ENCODE results near the gene ATP10B. TPM values are rescaled to one million over a fixed set of nuclear protein-coding genes. Genes with fewer than 3 reads are reported as not detected.

The ATP10B gene
- total RNA-seq, 1 donor = not detected

- no peak for TF ChIP-seq CTCF (IDR thresholded peaks at IDR 0.05; ENCODE audit: extremely low read depth, low read depth, low read length)
- Histone ChIP-seq H3K4me2 (ENCODE audit: insufficient read depth, low read length) (no peak overlapping the region), H3K4me1 (ENCODE audit: insufficient read depth, low read length) (no peaks in the 10 kb centered on the region)
These were observed 7.8 kb downstream of the ATP10B start for GRCh38 chr5:160844177-160844576.

GRCh38 chr5:160843240-160843639 lies 8.8 kb downstream of the ATP10B start:
- no peak overlapping the region for H2AFZ ChIP-seq (ENCODE audit: low read length)
- H3K79me2 ChIP-seq (ENCODE audit: insufficient read depth, low read length) = no peaks in the 10 kb centered on the region
- no peak overlapping the region for H3K4me2 ChIP-seq (ENCODE audit: insufficient read depth, low read length)
- no peak for TF ChIP-seq CTCF (IDR thresholded peaks at IDR 0.05; ENCODE audit: extremely low read depth, low read depth, low read length)
- H3K9me3 ChIP-seq (ENCODE audit: low read depth, low read length) = no peaks in the 10 kb centered on the region
- H4K20me1 ChIP-seq (ENCODE audit: insufficient read depth, low read length) = no peaks in the 10 kb centered on the region
- DNase-seq (ENCODE audit: insufficient read length, low spot score, missing footprints) = no peak
- H3K36me3 ChIP-seq (ENCODE audit: insufficient read depth, low read length) = no peaks in the 10 kb centered on the region
- H3K4me1 ChIP-seq (ENCODE audit: insufficient read depth, low read length) = no peaks in the 10 kb centered on the region
- no peak overlapping the region for H3K27ac ChIP-seq (ENCODE audit: low read depth, low read length)
- H3K27me3 ChIP-seq (ENCODE audit: insufficient read depth, low read length) = no peaks in the 10 kb centered on the region
- no peak overlapping the region for H3K4me3 ChIP-seq (ENCODE audit: insufficient read depth, low read length)

More at GRCh38 chr5:160844177-160844576, 7.8 kb downstream of the ATP10B start:
- no peak overlapping the region for H2AFZ ChIP-seq (ENCODE audit: low read length)
- H3K36me3 ChIP-seq (ENCODE audit: insufficient read depth, low read length) = no peaks in the 10 kb centered on the region
- H3K27me3 ChIP-seq (ENCODE audit: insufficient read depth, low read length) = no peaks in the 10 kb centered on the region
- H4K20me1 ChIP-seq (ENCODE audit: insufficient read depth, low read length) = no peaks in the 10 kb centered on the region
- H3K79me2 ChIP-seq (ENCODE audit: insufficient read depth, low read length) = no peaks in the 10 kb centered on the region
- no peak overlapping the region for H3K4me3 ChIP-seq (ENCODE audit: insufficient read depth, low read length)
- H3K27ac ChIP-seq (ENCODE audit: low read depth, low read length) = no peak overlapping the region
- H3K9me3 ChIP-seq (ENCODE audit: low read depth, low read length) = no peaks in the 10 kb centered on the region
- no peak for DNase-seq (ENCODE audit: insufficient read length, low spot score, missing footprints)

GRCh38 chr5:160837749-160838593 lies 14.0 kb downstream of the ATP10B start:
- H3K36me3 ChIP-seq (ENCODE audit: insufficient read depth, low read length) = no peaks in the 10 kb centered on the region
- no peak overlapping the region for H2AFZ ChIP-seq (ENCODE audit: low read length)
- no peaks in the 10 kb centered on the region for H3K79me2 ChIP-seq (ENCODE audit: insufficient read depth, low read length)
- no peak overlapping the region for H3K4me3 ChIP-seq (ENCODE audit: insufficient read depth, low read length)
- no peaks in the 10 kb centered on the region for H3K27me3 ChIP-seq (ENCODE audit: insufficient read depth, low read length)
- no peaks in the 10 kb centered on the region for H3K9me3 ChIP-seq (ENCODE audit: low read depth, low read length)
- H3K4me1 ChIP-seq (ENCODE audit: insufficient read depth, low read length) = no peaks in the 10 kb centered on the region
- no peak for TF ChIP-seq CTCF (IDR thresholded peaks at IDR 0.05; ENCODE audit: extremely low read depth, low read depth, low read length)
- H3K27ac ChIP-seq (ENCODE audit: low read depth, low read length) = no peak overlapping the region
- DNase-seq (ENCODE audit: insufficient read length, low spot score, missing footprints) = no peak
- H4K20me1 ChIP-seq (ENCODE audit: insufficient read depth, low read length) = no peaks in the 10 kb centered on the region
- no peak overlapping the region for H3K4me2 ChIP-seq (ENCODE audit: insufficient read depth, low read length)

GRCh38 chr5:160837211-160837610 lies 14.8 kb downstream of the ATP10B start:
- no peak for TF ChIP-seq CTCF (IDR thresholded peaks at IDR 0.05; ENCODE audit: extremely low read depth, low read depth, low read length)
- H3K27ac ChIP-seq (ENCODE audit: low read depth, low read length) = no peak overlapping the region
- no peaks in the 10 kb centered on the region for H3K9me3 ChIP-seq (ENCODE audit: low read depth, low read length)
- H4K20me1 ChIP-seq (ENCODE audit: insufficient read depth, low read length) = no peaks in the 10 kb centered on the region
- DNase-seq (ENCODE audit: insufficient read length, low spot score, missing footprints) = no peak
- H3K4me2 ChIP-seq (ENCODE audit: insufficient read depth, low read length) = no peak overlapping the region
- H3K4me3 ChIP-seq (ENCODE audit: insufficient read depth, low read length) = no peak overlapping the region
- H3K4me1 ChIP-seq (ENCODE audit: insufficient read depth, low read length) = no peaks in the 10 kb centered on the region
- H2AFZ ChIP-seq (ENCODE audit: low read length) = no peak overlapping the region
- H3K27me3 ChIP-seq (ENCODE audit: insufficient read depth, low read length) = no peaks in the 10 kb centered on the region
- no peaks in the 10 kb centered on the region for H3K79me2 ChIP-seq (ENCODE audit: insufficient read depth, low read length)
- H3K36me3 ChIP-seq (ENCODE audit: insufficient read depth, low read length) = no peaks in the 10 kb centered on the region

Data from osteoblast (primary cell).